Measurements from ENCODE around the gene GINS2.

DNA sequence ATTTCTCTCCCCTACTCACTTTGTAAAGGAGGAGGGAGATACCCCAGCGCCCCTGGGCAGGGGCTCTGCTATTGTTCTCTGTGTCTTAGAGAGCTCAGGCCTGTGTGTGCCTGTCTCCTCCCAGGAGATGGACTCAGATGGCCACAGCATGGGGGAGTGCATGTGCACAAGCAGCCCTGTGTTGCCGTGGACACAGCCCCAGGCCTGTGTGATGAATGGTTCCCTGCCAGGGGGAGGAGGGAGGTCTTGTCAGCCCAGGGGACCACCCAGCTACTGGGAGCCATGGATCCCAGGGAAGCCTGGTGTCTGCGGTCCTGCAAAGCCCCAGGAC lies 26.3 kb downstream of the GINS2 start:
- TF ChIP-seq EP300 (IDR thresholded peaks at IDR 0.05; ENCODE audit: borderline replicate concordance in 1 of 2, low read depth in 1 of 2, low read length in 1 of 2), result no peak
- TF ChIP-seq POLR2AphosphoS5 (IDR thresholded peaks at IDR 0.05; ENCODE audit: low read depth, low read length), result no peak
- TF ChIP-seq, protein P1, sequence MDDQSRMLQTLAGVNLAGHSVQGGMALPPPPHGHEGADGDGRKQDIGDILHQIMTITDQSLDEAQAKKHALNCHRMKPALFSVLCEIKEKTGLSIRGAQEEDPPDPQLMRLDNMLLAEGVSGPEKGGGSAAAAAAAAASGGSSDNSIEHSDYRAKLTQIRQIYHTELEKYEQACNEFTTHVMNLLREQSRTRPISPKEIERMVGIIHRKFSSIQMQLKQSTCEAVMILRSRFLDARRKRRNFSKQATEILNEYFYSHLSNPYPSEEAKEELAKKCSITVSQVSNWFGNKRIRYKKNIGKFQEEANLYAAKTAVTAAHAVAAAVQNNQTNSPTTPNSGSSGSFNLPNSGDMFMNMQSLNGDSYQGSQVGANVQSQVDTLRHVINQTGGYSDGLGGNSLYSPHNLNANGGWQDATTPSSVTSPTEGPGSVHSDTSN (IDR thresholded peaks at IDR 0.05), result no peak
- TF ChIP-seq, protein P2, sequence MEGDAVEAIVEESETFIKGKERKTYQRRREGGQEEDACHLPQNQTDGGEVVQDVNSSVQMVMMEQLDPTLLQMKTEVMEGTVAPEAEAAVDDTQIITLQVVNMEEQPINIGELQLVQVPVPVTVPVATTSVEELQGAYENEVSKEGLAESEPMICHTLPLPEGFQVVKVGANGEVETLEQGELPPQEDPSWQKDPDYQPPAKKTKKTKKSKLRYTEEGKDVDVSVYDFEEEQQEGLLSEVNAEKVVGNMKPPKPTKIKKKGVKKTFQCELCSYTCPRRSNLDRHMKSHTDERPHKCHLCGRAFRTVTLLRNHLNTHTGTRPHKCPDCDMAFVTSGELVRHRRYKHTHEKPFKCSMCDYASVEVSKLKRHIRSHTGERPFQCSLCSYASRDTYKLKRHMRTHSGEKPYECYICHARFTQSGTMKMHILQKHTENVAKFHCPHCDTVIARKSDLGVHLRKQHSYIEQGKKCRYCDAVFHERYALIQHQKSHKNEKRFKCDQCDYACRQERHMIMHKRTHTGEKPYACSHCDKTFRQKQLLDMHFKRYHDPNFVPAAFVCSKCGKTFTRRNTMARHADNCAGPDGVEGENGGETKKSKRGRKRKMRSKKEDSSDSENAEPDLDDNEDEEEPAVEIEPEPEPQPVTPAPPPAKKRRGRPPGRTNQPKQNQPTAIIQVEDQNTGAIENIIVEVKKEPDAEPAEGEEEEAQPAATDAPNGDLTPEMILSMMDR (IDR thresholded peaks at IDR 0.05), result no peak
- no peak for TF ChIP-seq CHD2 (IDR thresholded peaks at IDR 0.05; ENCODE audit: low read length, partially characterized antibody)
- no peak for TF ChIP-seq YY1 (IDR thresholded peaks at IDR 0.05; ENCODE audit: low read depth)
- TF ChIP-seq RCOR1 (IDR thresholded peaks at IDR 0.05; ENCODE audit: low read length), result no peak
- TF ChIP-seq FOXJ3 (CRISPR knock-in tag; IDR thresholded peaks at IDR 0.05), result no peak
- TF ChIP-seq, protein P3, sequence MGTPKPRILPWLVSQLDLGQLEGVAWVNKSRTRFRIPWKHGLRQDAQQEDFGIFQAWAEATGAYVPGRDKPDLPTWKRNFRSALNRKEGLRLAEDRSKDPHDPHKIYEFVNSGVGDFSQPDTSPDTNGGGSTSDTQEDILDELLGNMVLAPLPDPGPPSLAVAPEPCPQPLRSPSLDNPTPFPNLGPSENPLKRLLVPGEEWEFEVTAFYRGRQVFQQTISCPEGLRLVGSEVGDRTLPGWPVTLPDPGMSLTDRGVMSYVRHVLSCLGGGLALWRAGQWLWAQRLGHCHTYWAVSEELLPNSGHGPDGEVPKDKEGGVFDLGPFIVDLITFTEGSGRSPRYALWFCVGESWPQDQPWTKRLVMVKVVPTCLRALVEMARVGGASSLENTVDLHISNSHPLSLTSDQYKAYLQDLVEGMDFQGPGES (IDR thresholded peaks at IDR 0.05; ENCODE audit: low read depth, low read length), result no peak
- TF ChIP-seq, protein P4, sequence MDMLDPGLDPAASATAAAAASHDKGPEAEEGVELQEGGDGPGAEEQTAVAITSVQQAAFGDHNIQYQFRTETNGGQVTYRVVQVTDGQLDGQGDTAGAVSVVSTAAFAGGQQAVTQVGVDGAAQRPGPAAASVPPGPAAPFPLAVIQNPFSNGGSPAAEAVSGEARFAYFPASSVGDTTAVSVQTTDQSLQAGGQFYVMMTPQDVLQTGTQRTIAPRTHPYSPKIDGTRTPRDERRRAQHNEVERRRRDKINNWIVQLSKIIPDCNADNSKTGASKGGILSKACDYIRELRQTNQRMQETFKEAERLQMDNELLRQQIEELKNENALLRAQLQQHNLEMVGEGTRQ (IDR thresholded peaks at IDR 0.05; ENCODE audit: borderline replicate concordance, low read depth, low read length), result no peak
